Psoas muscle (tissue), 8 donors: Measurements from ENCODE around the gene CPSF7. TPM values are rescaled to one million over a fixed set of nuclear protein-coding genes. Genes with fewer than 3 reads are reported as not detected.

Source experiments
- ATAC-seq, 4 donors: fragments of 200-7000 bp; cut with Tn5 transposase; one replicate each; pipeline ENCODE4 v1.9.1; 2020; ENCODE audit warnings: moderate library complexity in 3 of 4, mild to moderate bottlenecking in 2 of 4
- DNase-seq, 2 donors: peaks; one replicate each; pipeline ENCODE4 v3.0.0-alpha.2; 2020
- H3K27ac ChIP-seq: fragments of 200-600 bp; one replicate; pipeline ENCODE4 v1.8.0; 2022
- H3K27me3 ChIP-seq, 3 donors: fragments of 200-600 bp in 1 of 3; one replicate each; pipeline versions ENCODE4 v1.6.1 to v1.8.0; 2013 to 2022; ENCODE audit warnings: low read length in 2 of 3, mild to moderate bottlenecking in 2 of 3, moderate library complexity in 1 of 3; ENCODE audit not compliant: insufficient read depth in 3 of 3
- H3K36me3 ChIP-seq, 2 donors: fragments of 200-600 bp in 1 of 2; one replicate each; pipeline versions ENCODE4 v1.6.1 to v1.8.0; 2013 to 2022; ENCODE audit warnings: low read depth in 1 of 2, mild to moderate bottlenecking in 1 of 2, moderate library complexity in 1 of 2; ENCODE audit not compliant: insufficient read depth in 1 of 2
- H3K4me1 ChIP-seq: fragments of 200-600 bp; one replicate; pipeline ENCODE4 v1.8.0; 2022
- H3K4me3 ChIP-seq: fragments of 200-600 bp; one replicate; pipeline ENCODE4 v1.8.0; 2022; ENCODE audit warnings: mild to moderate bottlenecking
- H3K9me3 ChIP-seq: fragments of 200-600 bp; one replicate; pipeline ENCODE4 v1.8.0; 2022
- CTCF ChIP-seq: fragments of 200-600 bp; IDR thresholded peaks from one replicate; pipeline ENCODE4 v1.8.0; 2022; ENCODE audit warnings: antibody characterized with exemption
- WGBS, 3 donors: extraction: QIAGEN DNeasy Blood & Tissue Kit; methylation state at CpG; one replicate each; pipeline versions ENCODE4 v1.1.6 to v1.1.7; 2013; 5-methylcytosine and 5-hydroxymethylcytosine counted together
- intact Hi-C, 2 donors: fragments of 100-400 bp; cut with DNase I; formaldehyde crosslinking; loops; one replicate each; pipeline versions ENCODE4 v1.11.0 to v1.14.2; 2022
- polyA plus RNA-seq, 3 donors: library from polyadenylated mRNA; stranded (reverse); fragments of 200-250 nt; gene quantifications; one replicate each; pipeline ENCODE4 v1.2.3, GENCODE V29; 2013
- total RNA-seq, 4 donors: library from RNA; stranded (reverse); fragmentation: NEBNext Ultra II Directional in 2 of 4; extraction: Animal tissue kit (Norgen Biotek cat#: 25700) in 2 of 4; gene quantifications; one replicate each; pipeline versions ENCODE4 v1.2.1 to v1.2.4, GENCODE V29; 2021 to 2023
- donor health status: healthy with polysubstance abuse.
- donor health status: DM: no; HTN: no; CAD: no; lungs with moderate emphysema.
- donor health status: Bipolar disorder and iron deficiency.
- donor health status: healthy.
- donor health status: DM: yes; HTN: yes; CAD: no.
- donor health status: DM: no; HTN: no; CAD: no.
- donor health status: DM: no; HTN: no; CAD: no.
- donor health status: DM: yes; HTN: yes; CAD: no.

Gene CPSF7
- total and polyA plus RNA-seq, 7 donors: 28.2 to 66.2 (median 51.1) TPM

- Histone ChIP-seq H3K4me3 (no peak overlapping the region), H3K4me1 (peaks cover 8% of the 10 kb centered on the region), H3K27ac (no peak overlapping the region), H3K27me3 (no peaks in the 10 kb centered on the region), H3K9me3 (no peaks in the 10 kb centered on the region), H3K36me3 (peaks cover 6 to 62% of the 10 kb centered on the region in 2 donors)
- DNase-seq: no peak
- TF ChIP-seq CTCF: no peak
- ATAC-seq: no peak
- WGBS, 3 donors: 86 to 93% (median 90%) methylated on average over 8 of the region's 8 CpGs
- intact Hi-C loops: no loop called here
These were observed 56.9 kb downstream of the CPSF7 start for GRCh38 chr11:61372659-61373420.

GRCh38 chr11:61370349-61371005, 59.3 kb downstream of the CPSF7 start:
- H3K4me3 ChIP-seq: no peak overlapping the region
- TF ChIP-seq CTCF: no peak
- no peaks in the 10 kb centered on the region for H3K4me1 ChIP-seq
- no peaks in the 10 kb centered on the region for H3K9me3 ChIP-seq
- peak overlapping the region; percentile 53 for H3K27ac ChIP-seq
- no peak for DNase-seq
- no peaks in the 10 kb centered on the region for H3K27me3 ChIP-seq
- H3K36me3 ChIP-seq: peaks cover 19 to 78% of the 10 kb centered on the region in 2 donors
- ATAC-seq: no peak
- 92 to 93% (median 92%) methylated on average over 8 of the region's 8 CpGs for WGBS, 3 donors
- intact Hi-C loops: no loop called here

- Histone ChIP-seq H3K27ac (peak overlapping the region; percentile 53), H3K27me3 (no peaks in the 10 kb centered on the region), H3K4me3 (no peak overlapping the region), H3K4me1 (no peaks in the 10 kb centered on the region), H3K9me3 (no peaks in the 10 kb centered on the region), H3K36me3 (peaks cover 19 to 82% of the 10 kb centered on the region in 2 donors)
- intact Hi-C loops: no loop called here
- WGBS, 3 donors: 53 to 64% (median 55%) methylated on average over 9 of the region's 9 CpGs
- TF ChIP-seq CTCF: no peak
- DNase-seq (peak; percentile 70 to 78), ATAC-seq (peak; percentile 83 to 90 (median 87))
These were observed 60.1 kb downstream of the CPSF7 start for GRCh38 chr11:61369372-61370348.

GRCh38 chr11:61368646-61369045, 61.1 kb downstream of the CPSF7 start:
- DNase-seq (no peak), ATAC-seq (no peak)
- Histone ChIP-seq H3K9me3 (no peaks in the 10 kb centered on the region), H3K4me3 (no peak overlapping the region), H3K4me1 (peaks cover 2% of the 10 kb centered on the region), H3K27ac (peak overlapping the region; percentile 53), H3K36me3 (peaks cover 19 to 86% of the 10 kb centered on the region in 2 donors), H3K27me3 (no peaks in the 10 kb centered on the region)
- 85 to 93% (median 87%) methylated on average over 7 of the region's 7 CpGs for WGBS, 3 donors
- intact Hi-C loops: no loop called here
- no peak for TF ChIP-seq CTCF
